Tibial nerve (tissue), 4 donors: Measurements from ENCODE around the gene REN. TPM values are rescaled to one million over a fixed set of nuclear protein-coding genes. Genes with fewer than 3 reads are reported as not detected.

Source experiments
- DNase-seq, 2 donors: peaks; one replicate each; pipeline ENCODE4 v3.0.0-alpha.2; 2019; ENCODE audit warnings: low spot score in 2 of 2
- H3K27ac ChIP-seq, 4 donors: fragments of 200-600 bp; sonication (generic) in 3 of 4; one replicate each; pipeline ENCODE4 v1.5.1; 2017 to 2019; ENCODE audit warnings: mild to moderate bottlenecking in 1 of 4
- H3K27me3 ChIP-seq, 2 donors: fragments of 200-600 bp; sonication (generic) in 1 of 2; one replicate each; pipeline versions ENCODE4 v1.5.1 to v1.6.0; 2017 to 2019
- H3K36me3 ChIP-seq, 3 donors: fragments of 200-600 bp; sonication (generic); one replicate each; pipeline ENCODE4 v1.5.1; 2018 to 2019
- H3K4me1 ChIP-seq, 4 donors: fragments of 200-600 bp; sonication (generic) in 3 of 4; one replicate each; pipeline ENCODE4 v1.5.1; 2017 to 2019
- H3K4me3 ChIP-seq, 4 donors: fragments of 200-600 bp; sonication (generic) in 3 of 4; one replicate each; pipeline ENCODE4 v1.5.1; 2017 to 2019; ENCODE audit warnings: mild to moderate bottlenecking in 1 of 4, moderate library complexity in 1 of 4
- H3K9me3 ChIP-seq, 4 donors: fragments of 200-600 bp; sonication (generic) in 3 of 4; one replicate each; pipeline ENCODE4 v1.5.1; 2017 to 2019
- CTCF ChIP-seq, 5 experiments: fragments of 200-600 bp in 3 of 5; fragments of 450-650 bp in 2 of 5; sonication (generic) in 3 of 5; IDR thresholded peaks; one replicate each; pipeline ENCODE4 v1.5.1; 2016 to 2019; ENCODE audit warnings: antibody characterized with exemption in 5 of 5, mild to moderate bottlenecking in 3 of 5, moderate library complexity in 2 of 5
- EP300 ChIP-seq, 2 donors: sonication (generic); formaldehyde crosslinking; IDR thresholded peaks; one replicate each; pipeline ENCODE4 v1.6.1; 2017; ENCODE audit warnings: antibody characterized with exemption in 2 of 2, mild to moderate bottlenecking in 1 of 2
- POLR2A ChIP-seq, 2 donors: fragments of 450-650 bp; IDR thresholded peaks; one replicate each; pipeline ENCODE4 v1.6.1; 2017; ENCODE audit warnings: antibody characterized with exemption in 2 of 2, mild to moderate bottlenecking in 2 of 2, moderate library complexity in 2 of 2
- WGBS, 2 donors: methylation state at CpG; one replicate each; pipeline ENCODE4 v1.1.5; 2018; 5-methylcytosine and 5-hydroxymethylcytosine counted together
- total RNA-seq, 4 donors: library from RNA; depleted of rRNA; stranded (reverse); fragments of >200 nt; gene quantifications; one replicate each; pipeline ENCODE4 v1.1.0, GENCODE V29; 2016

REN gene
- total RNA-seq, 4 donors from 2014 or later: not detected

- no peak for DNase-seq
- Histone ChIP-seq H3K27me3 (peaks cover 0 to 30% of the 10 kb centered on the region in 2 donors), H3K4me1 (no peaks in the 10 kb centered on the region), H3K27ac (no peak overlapping the region), H3K36me3 (no peaks in the 10 kb centered on the region), H3K4me3 (no peak overlapping the region), H3K9me3 (no peaks in the 10 kb centered on the region)
- TF ChIP-seq EP300 (IDR thresholded peaks at IDR 0.05) (no peak), POLR2A (IDR thresholded peaks at IDR 0.05) (no peak), CTCF (IDR thresholded peaks at IDR 0.05) (no peak)
- WGBS, 2 donors: 48 to 69% methylated on average over 1 of the region's 1 CpG
Observed at GRCh38 chr1:204181116-204181515, 15.0 kb upstream of the REN start.

- Histone ChIP-seq H3K27me3 (peaks cover 0 to 31% of the 10 kb centered on the region in 2 donors), H3K9me3 (no peaks in the 10 kb centered on the region), H3K36me3 (no peaks in the 10 kb centered on the region), H3K27ac (no peak overlapping the region), H3K4me1 (no peaks in the 10 kb centered on the region), H3K4me3 (no peak overlapping the region)
- DNase-seq: no peak
- whole genome bisulfite sequencing, 2 donors: 74 to 79% methylated on average over 6 of the region's 6 CpGs
- TF ChIP-seq CTCF (IDR thresholded peaks at IDR 0.05) (no peak), EP300 (IDR thresholded peaks at IDR 0.05) (no peak), POLR2A (IDR thresholded peaks at IDR 0.05) (no peak)
Observed at GRCh38 chr1:204180133-204180532, 14.0 kb upstream of the REN start.

- 79 to 80% methylated on average over 7 of the region's 7 CpGs for WGBS, 2 donors
Observed at GRCh38 chr1:204178487-204179281, 12.5 kb upstream of the REN start.

GRCh38 chr1:204177133-204177532 lies 11.0 kb upstream of the REN start:
- 28 to 45% methylated on average over 4 of the region's 4 CpGs for WGBS, 2 donors
- no peak for TF ChIP-seq EP300 (IDR thresholded peaks at IDR 0.05)
- H3K4me1 ChIP-seq: no peaks in the 10 kb centered on the region
- H3K27ac ChIP-seq: no peak overlapping the region
- H3K36me3 ChIP-seq: no peaks in the 10 kb centered on the region
- peaks cover 0 to 30% of the 10 kb centered on the region in 2 donors for H3K27me3 ChIP-seq
- no peak for DNase-seq
- no peak overlapping the region for H3K4me3 ChIP-seq
- H3K9me3 ChIP-seq: no peaks in the 10 kb centered on the region

More at GRCh38 chr1:204178487-204179281, 12.5 kb upstream of the REN start:
- no peaks in the 10 kb centered on the region for H3K36me3 ChIP-seq
- TF ChIP-seq EP300 (IDR thresholded peaks at IDR 0.05): no peak
- TF ChIP-seq POLR2A (IDR thresholded peaks at IDR 0.05): no peak
- no peak for TF ChIP-seq CTCF (IDR thresholded peaks at IDR 0.05)
- H3K9me3 ChIP-seq: no peaks in the 10 kb centered on the region
- peaks cover 0 to 30% of the 10 kb centered on the region in 2 donors for H3K27me3 ChIP-seq
- H3K4me1 ChIP-seq: no peaks in the 10 kb centered on the region
- H3K4me3 ChIP-seq: no peak overlapping the region
- no peak overlapping the region for H3K27ac ChIP-seq
- no peak for DNase-seq

GRCh38 chr1:204176049-204176448 lies 9.9 kb upstream of the REN start:
- 80 to 82% methylated on average over 5 of the region's 5 CpGs for WGBS, 2 donors
- peaks cover 0 to 30% of the 10 kb centered on the region in 2 donors for H3K27me3 ChIP-seq
- H3K27ac ChIP-seq: no peak overlapping the region
- TF ChIP-seq CTCF (IDR thresholded peaks at IDR 0.05) (no peak), POLR2A (IDR thresholded peaks at IDR 0.05) (no peak), EP300 (IDR thresholded peaks at IDR 0.05) (no peak)
- no peaks in the 10 kb centered on the region for H3K4me1 ChIP-seq
- H3K36me3 ChIP-seq: no peaks in the 10 kb centered on the region
- H3K4me3 ChIP-seq: no peak overlapping the region
- DNase-seq: no peak
- H3K9me3 ChIP-seq: no peaks in the 10 kb centered on the region
